GM21576 (cell line): ENCODE results near the gene NDUFAF7.
"Not testable (repeated sequence)": the region's sequence is repeated elsewhere in the genome, so short reads cannot be mapped to it uniquely, and the experiment has no call there.

Experiments
- ATAC-seq: cut with Tn5 transposase; IDR thresholded peaks from one replicate; pipeline ENCODE4 v1.9.1; 2021; ENCODE audit warnings: mild to moderate bottlenecking, moderate library complexity; ENCODE audit not compliant: unreplicated experiment

Gene NDUFAF7

DNA sequence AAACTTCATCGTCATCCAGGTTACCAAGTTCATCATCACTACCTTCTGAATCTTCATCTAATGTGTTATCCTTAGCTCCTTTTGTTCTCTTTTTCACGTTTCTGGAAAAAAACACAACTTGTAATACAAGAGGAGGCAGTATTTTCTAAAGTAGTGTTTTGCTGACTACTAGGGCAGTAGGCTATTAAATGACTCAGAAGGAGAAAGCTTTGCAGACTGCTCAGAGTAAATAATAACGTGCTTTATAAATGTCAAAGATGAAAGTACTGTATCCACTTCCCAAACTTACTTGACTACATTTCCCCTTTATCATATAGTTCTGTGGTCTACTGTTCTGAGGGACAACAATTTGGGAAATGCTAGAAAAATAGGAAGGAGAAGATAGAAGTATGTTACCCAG is 19.5 kb upstream of the NDUFAF7 start:
- no peak for ATAC-seq

DNA sequence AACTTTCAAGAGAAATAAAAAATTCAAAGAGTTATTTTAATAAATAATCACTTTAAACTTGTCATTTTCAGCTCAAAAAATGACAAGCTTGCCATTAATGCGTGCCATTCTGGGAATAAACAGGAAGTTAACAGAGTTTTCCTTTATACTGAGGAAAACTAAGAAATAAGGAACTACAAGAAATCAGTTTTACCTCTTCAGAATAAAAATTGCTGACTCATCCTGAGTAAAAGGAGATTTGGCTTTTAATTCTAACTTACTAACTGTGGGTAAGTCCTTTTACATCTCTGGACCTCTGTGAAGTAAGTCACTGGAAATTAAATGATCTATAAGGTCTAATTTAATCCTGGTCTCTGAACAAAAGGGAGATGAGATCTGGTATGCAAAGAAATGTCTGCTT is 16.2 kb upstream of the NDUFAF7 start:
- no peak for ATAC-seq

- no peak for ATAC-seq
Observed at GRCh38 chr2:37219046-37219445, 12.4 kb upstream of the NDUFAF7 start.

DNA sequence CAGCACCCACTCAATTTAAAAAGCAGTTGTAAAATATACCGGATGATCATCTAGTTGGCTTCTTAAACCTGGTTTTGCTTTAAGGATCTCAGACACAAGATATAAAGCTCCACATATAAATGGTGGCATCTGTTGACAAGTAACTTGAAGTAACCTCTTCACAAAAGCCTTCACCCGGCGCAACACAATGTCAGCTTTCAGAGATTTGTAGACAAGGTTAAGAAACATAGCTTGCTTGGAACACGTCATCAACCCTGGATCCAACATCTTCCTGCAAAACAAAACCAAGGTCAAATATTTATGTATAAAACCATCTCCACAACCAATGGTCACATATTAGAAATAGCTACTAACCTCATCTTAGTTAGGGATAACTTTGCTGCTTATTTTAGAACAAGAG is 8.3 kb upstream of the NDUFAF7 start:
- ATAC-seq, result no peak

DNA sequence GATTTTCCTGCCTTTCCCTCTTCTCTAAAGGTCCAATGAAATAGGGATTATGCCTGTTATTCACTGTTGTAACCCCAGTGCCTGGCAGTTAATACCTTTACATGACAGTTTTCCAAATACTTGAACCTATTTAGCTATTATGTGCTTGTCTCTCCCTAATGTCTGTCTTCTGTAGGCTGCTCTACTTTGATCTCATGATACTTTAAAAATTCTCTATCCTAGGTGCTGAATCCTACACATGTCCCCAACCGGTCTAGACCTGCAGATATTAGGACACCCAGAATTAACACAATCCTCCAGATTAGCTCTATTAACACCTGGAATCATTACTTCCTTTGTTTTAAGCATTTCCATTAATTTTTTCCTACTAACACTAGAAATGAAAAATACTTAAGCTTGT is 7.4 kb upstream of the NDUFAF7 start:
- ATAC-seq, result no peak

DNA sequence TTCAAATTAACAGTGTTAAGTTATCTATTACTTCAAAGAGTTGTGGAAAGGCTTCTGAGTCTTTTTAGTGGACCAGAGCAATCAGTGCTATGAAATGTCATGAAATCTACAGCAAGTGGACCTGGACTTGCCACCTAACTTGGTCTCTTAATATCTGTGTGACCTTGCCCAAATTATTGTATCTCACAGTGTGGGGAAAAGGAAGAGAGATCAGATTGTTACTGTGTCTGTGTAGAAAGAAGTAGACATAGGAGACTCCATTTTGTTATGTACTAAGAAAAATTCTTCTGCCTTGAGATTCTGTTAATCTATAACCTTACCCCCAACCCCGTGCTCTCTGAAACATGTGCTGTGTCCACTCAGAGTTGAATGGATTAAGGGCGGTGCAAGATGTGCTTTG is 6.3 kb upstream of the NDUFAF7 start:
- not testable (repeated sequence) for ATAC-seq

- ATAC-seq, result no peak
Observed at GRCh38 chr2:37226863-37227262, 4.6 kb upstream of the NDUFAF7 start.

DNA sequence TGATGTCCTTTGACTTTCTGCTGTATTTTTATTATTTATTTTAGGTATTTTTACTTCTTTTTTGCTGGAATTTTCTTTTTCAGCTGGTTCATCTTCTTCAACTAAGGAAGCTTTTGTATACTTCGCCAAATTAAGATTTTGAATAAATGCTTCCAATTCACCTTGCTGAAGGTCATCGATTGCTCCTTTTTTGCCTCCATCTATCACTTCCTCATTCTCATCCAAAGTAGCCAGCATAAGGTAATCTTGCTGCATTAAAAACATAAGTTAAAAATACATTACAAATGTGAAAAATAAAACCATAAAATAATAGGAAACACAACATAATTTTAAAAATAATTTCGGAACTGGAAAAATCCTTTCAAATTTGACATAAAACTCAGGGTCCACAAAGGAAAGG is 2.7 kb upstream of the NDUFAF7 start:
- ATAC-seq, result no peak

- ATAC-seq, result no peak
Observed at GRCh38 chr2:37230581-37230980, 877 bp upstream of the NDUFAF7 start.

GRCh38 chr2:37232131-37232933 is 874 bp downstream of the NDUFAF7 start:
- no peak for ATAC-seq

DNA sequence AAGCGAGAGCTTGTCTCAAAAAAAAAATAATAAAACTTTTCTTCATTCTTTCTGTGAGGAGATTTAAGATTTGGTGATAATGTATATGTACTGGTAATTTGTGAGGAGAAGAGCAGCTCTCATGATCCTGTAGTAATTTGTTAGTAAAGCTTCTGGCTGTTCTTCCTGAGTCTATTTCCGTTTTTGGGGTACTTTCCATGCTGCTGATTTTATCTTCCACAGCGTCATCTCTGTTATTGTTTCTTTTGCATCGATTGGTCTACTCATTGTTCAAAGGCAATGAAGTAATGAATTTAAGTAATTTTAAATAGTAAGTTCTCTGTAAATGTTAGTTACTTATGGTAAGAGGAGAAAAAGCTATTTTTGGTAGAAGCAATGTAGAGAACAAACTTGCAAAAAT is 12.0 kb downstream of the NDUFAF7 start:
- ATAC-seq, result no peak

- peak; percentile 95 for ATAC-seq
Observed at GRCh38 chr2:37244017-37244416, 12.6 kb downstream of the NDUFAF7 start.

GRCh38 chr2:37244755-37245154 is 13.3 kb downstream of the NDUFAF7 start:
- no peak for ATAC-seq

GRCh38 chr2:37246205-37246604 is 14.7 kb downstream of the NDUFAF7 start:
- no peak for ATAC-seq

GRCh38 chr2:37250869-37251740 is 19.6 kb downstream of the NDUFAF7 start:
- ATAC-seq, result no peak

GRCh38 chr2:37262522-37262921 is 31.1 kb downstream of the NDUFAF7 start:
- ATAC-seq, result no peak

DNA sequence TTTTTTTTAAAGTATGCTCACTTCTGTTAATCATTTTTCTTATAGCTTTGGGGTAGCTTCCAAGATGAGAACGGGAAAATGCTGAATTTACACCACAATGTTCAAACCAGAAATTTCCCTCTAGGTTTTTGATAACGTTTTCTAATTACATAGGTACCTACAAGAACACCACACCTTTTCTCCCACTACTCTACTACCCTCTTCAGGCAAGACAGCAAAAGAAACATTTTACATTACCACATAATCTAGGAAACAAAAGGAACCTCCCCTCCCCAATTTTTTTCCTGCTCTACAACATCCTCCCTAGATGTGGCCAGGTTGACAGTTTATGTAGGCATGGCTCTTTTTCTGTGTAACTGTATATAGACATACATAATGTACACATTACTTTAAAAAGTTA is 32.4 kb downstream of the NDUFAF7 start:
- no peak for ATAC-seq

DNA sequence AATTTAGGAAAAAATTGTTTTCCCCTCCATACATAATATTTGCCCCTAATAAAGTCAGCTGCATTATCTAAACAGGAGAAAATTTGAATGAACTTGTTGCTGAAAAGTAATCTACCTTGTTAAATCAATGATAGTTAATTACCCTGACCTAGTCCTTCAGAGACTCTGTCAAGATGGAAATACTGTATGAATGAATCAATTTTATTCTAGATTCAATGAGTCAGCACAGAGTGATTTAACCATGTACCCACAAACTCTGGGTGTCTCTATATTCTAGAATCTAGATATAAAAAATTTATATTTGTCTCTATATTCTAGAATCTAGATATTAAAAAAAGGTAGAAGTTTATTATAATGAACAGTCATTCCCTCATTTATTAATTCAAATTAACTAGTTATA is 36.2 kb downstream of the NDUFAF7 start:
- ATAC-seq, result no peak

DNA sequence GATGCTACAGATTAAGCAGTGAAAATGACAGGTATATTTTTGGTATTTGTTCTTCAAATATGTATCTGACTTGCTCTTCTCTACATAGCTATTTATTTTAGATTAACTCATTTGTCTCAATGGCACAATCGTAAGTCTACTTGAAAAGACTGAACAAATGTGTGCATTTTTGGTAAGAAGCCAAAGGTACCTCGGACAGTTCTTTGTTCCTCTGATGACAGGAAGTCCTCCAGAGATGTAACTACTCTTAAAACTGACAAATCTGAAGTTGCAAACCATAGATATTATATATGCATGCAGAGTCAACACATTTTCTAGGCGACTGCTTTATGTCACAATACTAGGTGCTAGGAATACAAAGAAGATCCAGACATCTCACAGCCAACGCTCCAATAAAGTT is 36.7 kb downstream of the NDUFAF7 start:
- ATAC-seq, result no peak

DNA sequence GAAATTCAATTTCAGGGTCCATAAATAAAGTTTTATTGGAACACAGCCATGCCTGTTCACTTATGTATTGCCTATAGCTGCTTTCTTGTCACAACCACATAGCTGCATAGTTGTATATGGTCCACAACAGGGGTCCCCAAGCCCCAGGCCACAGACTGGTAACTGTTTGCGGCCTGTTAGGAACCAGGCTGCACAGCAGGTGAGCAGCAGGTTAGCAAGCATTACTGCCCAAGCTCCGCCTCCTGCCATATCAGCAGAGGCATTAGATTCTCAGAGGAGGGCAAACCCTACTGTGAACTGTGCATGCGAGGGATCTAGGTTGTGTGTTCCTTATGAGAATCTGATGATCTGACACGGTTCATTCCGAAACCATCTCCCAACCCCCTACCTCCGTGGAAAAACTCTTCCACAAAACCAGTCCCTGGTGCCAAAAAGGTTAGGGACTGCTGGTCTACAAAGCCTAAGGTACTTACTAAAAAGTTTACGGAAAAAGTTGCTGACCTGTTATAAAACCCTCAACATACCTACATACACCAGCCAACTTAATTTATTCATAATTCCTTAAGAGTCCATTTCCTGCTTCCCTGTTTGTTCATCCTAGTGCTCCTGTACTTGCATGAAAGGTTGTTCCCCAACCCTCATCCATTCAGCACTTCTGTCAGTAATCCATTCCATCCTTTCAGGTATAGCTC is 40.1 kb downstream of the NDUFAF7 start:
- no peak for ATAC-seq

DNA sequence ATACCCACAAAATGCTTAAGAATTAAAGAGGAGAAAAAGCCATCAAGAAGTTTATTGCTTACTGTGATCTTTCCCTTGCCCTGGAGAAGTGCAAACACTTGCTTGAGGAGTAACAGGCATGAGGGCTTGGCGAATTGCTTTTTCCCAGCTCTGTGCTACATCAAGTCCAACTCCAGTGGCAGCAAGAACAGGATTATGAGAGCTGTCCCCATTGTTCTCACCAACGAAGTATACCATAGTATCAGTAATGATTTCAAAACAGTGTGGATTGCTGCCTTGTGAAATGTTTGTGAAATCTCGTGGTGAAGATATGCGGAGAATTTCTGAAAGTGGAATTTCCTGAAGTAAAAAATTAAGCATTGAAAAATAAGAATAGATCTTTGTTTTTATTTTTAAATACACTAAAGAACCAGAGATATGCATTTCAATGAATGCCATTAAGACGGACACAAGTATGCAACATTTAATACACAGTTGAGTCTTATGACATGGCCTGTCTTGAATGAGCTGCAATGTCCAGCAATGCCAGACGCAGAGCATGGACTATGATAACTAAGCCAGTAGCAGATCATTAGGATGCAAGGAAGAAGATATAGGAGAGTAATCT is 43.0 kb downstream of the NDUFAF7 start:
- no peak for ATAC-seq
